Occipital lobe (tissue), 1 donor: ENCODE measurements around the gene NCF2. TPM values are rescaled to one million over a fixed set of nuclear protein-coding genes. Genes with fewer than 3 reads are reported as not detected.

Source experiments
- total RNA-seq: library from RNA; depleted of rRNA; stranded (reverse); fragments of >200 nt; gene quantifications from one replicate; pipeline ENCODE4 v1.2.3, GENCODE V29; 2014

The NCF2 gene
- total RNA-seq, 1 donor from 2014 or later: 4.8 TPM

Other genes with a start within 250 kb of the NCF2 start
- gene NMNAT2, start 172.1 kb downstream of the NCF2 start, total RNA-seq: 41.5 TPM
- gene SMG7, start 118.0 kb downstream of the NCF2 start, total RNA-seq: 26.2 TPM
- 145 TPM for gene ARPC5, start 45.3 kb upstream of the NCF2 start, total RNA-seq
- gene APOBEC4, start 62.9 kb upstream of the NCF2 start, total RNA-seq: not detected
- gene RGL1, start 214.7 kb upstream of the NCF2 start, total RNA-seq: 61.0 TPM